ENCODE results near the gene TMUB2.

Gene TMUB2

GRCh38 chr17:44200478-44201155, 13.8 kb downstream of the TMUB2 start:
- 11% methylated on average over 30 of the region's 36 CpGs for WGBS
- H3K18ac ChIP-seq (ENCODE audit: low read depth in 1 of 2, low read length in 2 of 2): peak overlapping the region; percentile 95 to 98
- H3K27me3 ChIP-seq (ENCODE audit: control insufficient read depth in 1 of 2, insufficient read depth in 1 of 2, low read length in 2 of 2): no peaks in the 10 kb centered on the region

GRCh38 chr17:44202756-44203155, 16.0 kb downstream of the TMUB2 start:
- 90% methylated on average over 4 of the region's 4 CpGs for WGBS
- Histone ChIP-seq H3K79me1 (replicated peaks; ENCODE audit: low read length, poor library complexity, severe bottlenecking) (peaks cover 13% of the 10 kb centered on the region), H3K4me3 (ENCODE audit: insufficient read depth in 1 of 2, low read depth in 1 of 2, low read length in 2 of 2) (no peak overlapping the region), H3K9me3 (ENCODE audit: control insufficient read depth, low read length) (no peaks in the 10 kb centered on the region), H2BK15ac (ENCODE audit: low read depth, poor library complexity, severe bottlenecking) (no peak overlapping the region), H2AFZ (ENCODE audit: low read depth, low read length) (no peak overlapping the region), H3K9ac (ENCODE audit: low read length) (peak overlapping the region; percentile 42), H2BK5ac (ENCODE audit: low read depth, low read length, poor library complexity, severe bottlenecking) (no peak overlapping the region), H4K91ac (ENCODE audit: low read length) (no peak overlapping the region), H3K23ac (ENCODE audit: low read length in 2 of 2) (no peak overlapping the region), H3K4me2 (ENCODE audit: low read length, poor library complexity, severe bottlenecking) (no peak overlapping the region), H3K36me3 (ENCODE audit: control insufficient read depth in 1 of 2, insufficient read depth in 2 of 2, low read depth in 1 of 2, low read length in 2 of 2) (peaks cover 16 to 17% of the 10 kb centered on the region in 2 experiments), H2BK120ac (ENCODE audit: low read depth, low read length) (no peak overlapping the region), H3K4me1 (ENCODE audit: control insufficient read depth, insufficient read depth, low read depth, low read length) (peaks cover 14% of the 10 kb centered on the region), H3K14ac (ENCODE audit: low read length in 2 of 2) (no peak overlapping the region), H3K4ac (ENCODE audit: low read depth in 1 of 2, low read length in 2 of 2) (no peak overlapping the region), H2BK12ac (ENCODE audit: low read length in 2 of 2) (peak overlapping the region in 1 of 2 experiments; percentile 1), H3K27ac (ENCODE audit: low read length, poor library complexity, severe bottlenecking) (no peak overlapping the region), H3K27me3 (ENCODE audit: control insufficient read depth in 1 of 2, insufficient read depth in 1 of 2, low read length in 2 of 2) (no peaks in the 10 kb centered on the region), H4K8ac (ENCODE audit: low read length) (no peak overlapping the region), H2AK5ac (ENCODE audit: low read length, severe bottlenecking) (no peak overlapping the region), H3K18ac (ENCODE audit: low read depth in 1 of 2, low read length in 2 of 2) (no peak overlapping the region)
- DNase-seq: no peak

More at GRCh38 chr17:44200478-44201155, 13.8 kb downstream of the TMUB2 start:
- H3K14ac ChIP-seq (ENCODE audit: low read length in 2 of 2): peak overlapping the region in 1 of 2 experiments; percentile 91
- H3K9me3 ChIP-seq (ENCODE audit: control insufficient read depth, low read length): no peaks in the 10 kb centered on the region
- H2BK5ac ChIP-seq (ENCODE audit: low read depth, low read length, poor library complexity, severe bottlenecking): no peak overlapping the region
- peaks cover 20% of the 10 kb centered on the region for H3K4me1 ChIP-seq (ENCODE audit: control insufficient read depth, insufficient read depth, low read depth, low read length)
- peak overlapping the region; percentile 79 to 81 for H3K4me3 ChIP-seq (ENCODE audit: insufficient read depth in 1 of 2, low read depth in 1 of 2, low read length in 2 of 2)
- peak overlapping the region; percentile 59 for H2BK120ac ChIP-seq (ENCODE audit: low read depth, low read length)
- DNase-seq: no peak
- peak overlapping the region; percentile 82 for H2AK5ac ChIP-seq (ENCODE audit: low read length, severe bottlenecking)
- H2AFZ ChIP-seq (ENCODE audit: low read depth, low read length): peak overlapping the region; percentile 78
- peak overlapping the region; percentile 94 for H4K91ac ChIP-seq (ENCODE audit: low read length)
- peak overlapping the region; percentile 98 for H4K8ac ChIP-seq (ENCODE audit: low read length)
- H3K36me3 ChIP-seq (ENCODE audit: control insufficient read depth in 1 of 2, insufficient read depth in 2 of 2, low read depth in 1 of 2, low read length in 2 of 2): peaks cover 19 to 21% of the 10 kb centered on the region in 2 experiments
- H3K27ac ChIP-seq (ENCODE audit: low read length, poor library complexity, severe bottlenecking): peak overlapping the region; percentile 91
- H2BK15ac ChIP-seq (ENCODE audit: low read depth, poor library complexity, severe bottlenecking): peak overlapping the region; percentile 68
- H3K4me2 ChIP-seq (ENCODE audit: low read length, poor library complexity, severe bottlenecking): peak overlapping the region; percentile 87
- peak overlapping the region in 1 of 2 experiments; percentile 93 for H2BK12ac ChIP-seq (ENCODE audit: low read length in 2 of 2)
- peak overlapping the region in 1 of 2 experiments; percentile 57 for H3K23ac ChIP-seq (ENCODE audit: low read length in 2 of 2)
- H3K79me1 ChIP-seq (replicated peaks; ENCODE audit: low read length, poor library complexity, severe bottlenecking): peaks cover 10% of the 10 kb centered on the region
- H3K4ac ChIP-seq (ENCODE audit: low read depth in 1 of 2, low read length in 2 of 2): peak overlapping the region; percentile 98 to 99
- peak overlapping the region; percentile 88 for H3K9ac ChIP-seq (ENCODE audit: low read length)

DNA sequence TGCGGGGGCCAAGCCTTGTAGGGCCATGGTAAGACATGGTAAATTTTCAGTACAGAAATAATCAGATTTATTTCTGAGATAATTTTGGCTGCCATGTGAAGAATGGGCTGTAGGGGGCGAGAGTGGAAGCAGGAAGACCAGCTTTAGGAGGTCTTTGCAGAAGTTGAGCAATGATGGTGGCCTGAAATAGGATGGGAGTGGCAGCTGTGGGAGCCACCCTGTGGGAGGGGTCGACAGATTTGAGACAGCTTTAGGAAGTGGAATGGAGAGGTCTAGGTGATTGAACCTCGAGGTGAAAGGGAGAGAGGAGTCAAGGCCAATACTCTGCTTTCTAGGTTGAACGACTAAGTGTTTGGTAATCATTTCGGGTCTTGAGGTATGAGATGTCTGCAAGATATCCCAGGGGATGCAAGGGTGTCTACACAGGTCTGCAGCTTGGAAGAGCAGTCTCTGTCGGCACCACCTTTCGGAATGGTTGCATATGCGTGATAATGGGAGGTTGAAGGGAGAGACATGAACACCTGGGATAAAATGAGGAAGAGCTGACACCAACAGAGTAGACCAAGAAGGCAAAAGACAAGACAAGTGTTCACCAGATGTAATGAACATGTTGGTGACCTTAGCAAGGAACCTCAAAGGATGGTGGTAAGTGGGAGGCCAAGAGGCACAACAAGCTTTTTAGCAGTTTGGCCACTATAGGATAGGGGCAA, 17.1 kb downstream of the TMUB2 start:
- H2AK5ac ChIP-seq (ENCODE audit: low read length, severe bottlenecking): no peak overlapping the region
- no peak overlapping the region for H3K14ac ChIP-seq (ENCODE audit: low read length in 2 of 2)
- peak; percentile 51 for DNase-seq
- H3K36me3 ChIP-seq (ENCODE audit: control insufficient read depth in 1 of 2, insufficient read depth in 2 of 2, low read depth in 1 of 2, low read length in 2 of 2): peaks cover 25 to 28% of the 10 kb centered on the region in 2 experiments
- H2AFZ ChIP-seq (ENCODE audit: low read depth, low read length): no peak overlapping the region
- H3K4ac ChIP-seq (ENCODE audit: low read depth in 1 of 2, low read length in 2 of 2): no peak overlapping the region
- H3K27ac ChIP-seq (ENCODE audit: low read length, poor library complexity, severe bottlenecking): no peak overlapping the region
- no peak overlapping the region for H2BK120ac ChIP-seq (ENCODE audit: low read depth, low read length)
- no peak overlapping the region for H2BK15ac ChIP-seq (ENCODE audit: low read depth, poor library complexity, severe bottlenecking)
- no peak overlapping the region for H3K23ac ChIP-seq (ENCODE audit: low read length in 2 of 2)
- H3K4me1 ChIP-seq (ENCODE audit: control insufficient read depth, insufficient read depth, low read depth, low read length): peaks cover 11% of the 10 kb centered on the region
- no peak overlapping the region for H4K91ac ChIP-seq (ENCODE audit: low read length)
- WGBS: 67% methylated on average over 9 of the region's 9 CpGs
- peak overlapping the region in 1 of 2 experiments; percentile 28 for H3K4me3 ChIP-seq (ENCODE audit: insufficient read depth in 1 of 2, low read depth in 1 of 2, low read length in 2 of 2)
- H2BK5ac ChIP-seq (ENCODE audit: low read depth, low read length, poor library complexity, severe bottlenecking): no peak overlapping the region
- peak overlapping the region; percentile 8 for H4K8ac ChIP-seq (ENCODE audit: low read length)
- no peaks in the 10 kb centered on the region for H3K27me3 ChIP-seq (ENCODE audit: control insufficient read depth in 1 of 2, insufficient read depth in 1 of 2, low read length in 2 of 2)
- peaks cover 16% of the 10 kb centered on the region for H3K79me1 ChIP-seq (replicated peaks; ENCODE audit: low read length, poor library complexity, severe bottlenecking)
- H3K18ac ChIP-seq (ENCODE audit: low read depth in 1 of 2, low read length in 2 of 2): peak overlapping the region in 1 of 2 experiments; percentile 55
- peak overlapping the region; percentile 42 for H3K9ac ChIP-seq (ENCODE audit: low read length)
- H3K4me2 ChIP-seq (ENCODE audit: low read length, poor library complexity, severe bottlenecking): no peak overlapping the region
- no peaks in the 10 kb centered on the region for H3K9me3 ChIP-seq (ENCODE audit: control insufficient read depth, low read length)
- H2BK12ac ChIP-seq (ENCODE audit: low read length in 2 of 2): peak overlapping the region in 1 of 2 experiments; percentile 3

DNA sequence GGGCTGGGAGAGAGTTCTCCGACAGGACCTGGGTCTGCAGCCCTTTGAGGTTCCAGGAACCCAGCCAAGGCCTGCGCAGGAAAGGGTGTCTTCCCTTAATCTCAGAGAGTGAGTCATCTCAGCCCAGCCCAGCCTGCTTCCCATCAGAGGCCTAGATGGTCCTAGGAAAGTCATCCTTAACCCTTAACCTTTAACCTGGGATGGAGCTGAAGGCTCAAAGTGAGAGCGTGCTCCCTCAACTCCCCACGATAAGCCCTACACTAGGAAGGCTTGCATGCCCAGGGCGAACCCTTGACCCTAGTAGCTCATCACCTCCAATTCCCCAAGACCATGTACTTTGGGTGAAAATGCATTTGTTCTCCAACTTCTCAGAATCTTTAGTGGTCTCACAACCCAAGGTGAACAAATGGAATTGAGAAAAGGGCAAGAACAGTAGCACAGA, 17.7 kb downstream of the TMUB2 start:
- H3K9ac ChIP-seq (ENCODE audit: low read length): peak overlapping the region; percentile 6
- H2BK15ac ChIP-seq (ENCODE audit: low read depth, poor library complexity, severe bottlenecking): no peak overlapping the region
- no peak overlapping the region for H3K14ac ChIP-seq (ENCODE audit: low read length in 2 of 2)
- peaks cover 19% of the 10 kb centered on the region for H3K79me1 ChIP-seq (replicated peaks; ENCODE audit: low read length, poor library complexity, severe bottlenecking)
- H3K27ac ChIP-seq (ENCODE audit: low read length, poor library complexity, severe bottlenecking): no peak overlapping the region
- no peak overlapping the region for H4K91ac ChIP-seq (ENCODE audit: low read length)
- no peak overlapping the region for H3K18ac ChIP-seq (ENCODE audit: low read depth in 1 of 2, low read length in 2 of 2)
- no peak overlapping the region for H2AK5ac ChIP-seq (ENCODE audit: low read length, severe bottlenecking)
- peak overlapping the region; percentile 8 for H4K8ac ChIP-seq (ENCODE audit: low read length)
- no peak overlapping the region for H3K4me3 ChIP-seq (ENCODE audit: insufficient read depth in 1 of 2, low read depth in 1 of 2, low read length in 2 of 2)
- no peak overlapping the region for H2AFZ ChIP-seq (ENCODE audit: low read depth, low read length)
- H3K4me2 ChIP-seq (ENCODE audit: low read length, poor library complexity, severe bottlenecking): no peak overlapping the region
- no peaks in the 10 kb centered on the region for H3K27me3 ChIP-seq (ENCODE audit: control insufficient read depth in 1 of 2, insufficient read depth in 1 of 2, low read length in 2 of 2)
- H3K23ac ChIP-seq (ENCODE audit: low read length in 2 of 2): no peak overlapping the region
- no peak overlapping the region for H3K4ac ChIP-seq (ENCODE audit: low read depth in 1 of 2, low read length in 2 of 2)
- 48% methylated on average over 5 of the region's 5 CpGs for WGBS
- no peaks in the 10 kb centered on the region for H3K9me3 ChIP-seq (ENCODE audit: control insufficient read depth, low read length)
- no peak overlapping the region for H2BK5ac ChIP-seq (ENCODE audit: low read depth, low read length, poor library complexity, severe bottlenecking)
- no peak overlapping the region for H2BK120ac ChIP-seq (ENCODE audit: low read depth, low read length)
- H3K4me1 ChIP-seq (ENCODE audit: control insufficient read depth, insufficient read depth, low read depth, low read length): peaks cover 11% of the 10 kb centered on the region
- H2BK12ac ChIP-seq (ENCODE audit: low read length in 2 of 2): peak overlapping the region in 1 of 2 experiments; percentile 3
- DNase-seq: peak; percentile 68
- H3K36me3 ChIP-seq (ENCODE audit: control insufficient read depth in 1 of 2, insufficient read depth in 2 of 2, low read depth in 1 of 2, low read length in 2 of 2): peaks cover 30 to 34% of the 10 kb centered on the region in 2 experiments

Measured in mesenchymal stem cell (in vitro differentiated cells and primary cell).